ENCODE results near the gene OCA2.

GRCh38 chr15:27928386-27928785, 170.7 kb downstream of the OCA2 start:
- TF ChIP-seq, protein P1, sequence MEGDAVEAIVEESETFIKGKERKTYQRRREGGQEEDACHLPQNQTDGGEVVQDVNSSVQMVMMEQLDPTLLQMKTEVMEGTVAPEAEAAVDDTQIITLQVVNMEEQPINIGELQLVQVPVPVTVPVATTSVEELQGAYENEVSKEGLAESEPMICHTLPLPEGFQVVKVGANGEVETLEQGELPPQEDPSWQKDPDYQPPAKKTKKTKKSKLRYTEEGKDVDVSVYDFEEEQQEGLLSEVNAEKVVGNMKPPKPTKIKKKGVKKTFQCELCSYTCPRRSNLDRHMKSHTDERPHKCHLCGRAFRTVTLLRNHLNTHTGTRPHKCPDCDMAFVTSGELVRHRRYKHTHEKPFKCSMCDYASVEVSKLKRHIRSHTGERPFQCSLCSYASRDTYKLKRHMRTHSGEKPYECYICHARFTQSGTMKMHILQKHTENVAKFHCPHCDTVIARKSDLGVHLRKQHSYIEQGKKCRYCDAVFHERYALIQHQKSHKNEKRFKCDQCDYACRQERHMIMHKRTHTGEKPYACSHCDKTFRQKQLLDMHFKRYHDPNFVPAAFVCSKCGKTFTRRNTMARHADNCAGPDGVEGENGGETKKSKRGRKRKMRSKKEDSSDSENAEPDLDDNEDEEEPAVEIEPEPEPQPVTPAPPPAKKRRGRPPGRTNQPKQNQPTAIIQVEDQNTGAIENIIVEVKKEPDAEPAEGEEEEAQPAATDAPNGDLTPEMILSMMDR (IDR thresholded peaks at IDR 0.05), result no peak
- TF ChIP-seq POLR2A (IDR thresholded peaks at IDR 0.05), result no peak
